H1 (cell line): ENCODE measurements around the gene RBM10. TPM values are rescaled to one million over a fixed set of nuclear protein-coding genes. Genes with fewer than 3 reads are reported as not detected.

Experiments used
- CBX8 ChIP-seq: fragments of 300-800, 300-1000 bp; sonication (generic); IDR thresholded peaks from 2 replicates; pipeline ENCODE4 v1.7.1; 2016; ENCODE audit warnings: low read depth, low read length, borderline replicate concordance
- CEBPB ChIP-seq: IDR thresholded peaks from 2 replicates; pipeline ENCODE4 v1.6.1; 2012; ENCODE audit warnings: low read depth, low read length
- CHD2 ChIP-seq: IDR thresholded peaks from 2 replicates; pipeline ENCODE4 v1.6.1; 2012; ENCODE audit warnings: low read length, improper control_type of control experiment
- HDAC2 ChIP-seq, 2 experiments: fragments of 300-600 bp in 1 of 2; sonication (generic) in 1 of 2; IDR thresholded peaks; 2 replicates each; pipeline ENCODE4 v1.6.1; 2011 to 2012; ENCODE audit warnings: low read depth in 2 of 2, low read length in 2 of 2, mild to moderate bottlenecking in 2 of 2, moderate library complexity in 2 of 2, borderline replicate concordance in 1 of 2, inconsistent platforms in 1 of 2
- POLR2A ChIP-seq, 2 experiments: IDR thresholded peaks; 1 replicate in 1 of 2; 2 replicates in 1 of 2; pipeline ENCODE4 v1.6.1; 2011; ENCODE audit warnings: low read depth in 2 of 2, low read length in 2 of 2, mild to moderate bottlenecking in 2 of 2; ENCODE audit errors: control extremely low read depth in 1 of 2
- RFX5 ChIP-seq: IDR thresholded peaks from 2 replicates; pipeline ENCODE4 v1.6.1; 2011; ENCODE audit warnings: low read depth, low read length, improper control_type of control experiment, borderline replicate concordance
- SIRT6 ChIP-seq: IDR thresholded peaks from one replicate; pipeline ENCODE4 v1.7.1; 2012; ENCODE audit warnings: low read length, inconsistent platforms
- SP1 ChIP-seq: IDR thresholded peaks from 2 replicates; pipeline ENCODE4 v1.6.1; 2011; ENCODE audit warnings: low read depth, low read length
- SP4 ChIP-seq: IDR thresholded peaks from 2 replicates; pipeline ENCODE4 v1.6.1; 2012; ENCODE audit warnings: low read length, inconsistent platforms
- ZNF274 ChIP-seq: IDR thresholded peaks from 2 replicates; pipeline ENCODE4 v1.7.0; 2012; ENCODE audit warnings: low read length, borderline replicate concordance; ENCODE audit errors: extremely low read depth
- polyA plus RNA-seq, 7 experiments: library from polyadenylated mRNA; depleted of rRNA in 3 of 7; stranded (reverse) in 5 of 7; unstranded in 2 of 7; fragments of >200 nt in 5 of 7; fragments of 200-250 nt in 2 of 7; gene quantifications; 1 replicate in 5 of 7; 2 replicates in 1 of 7; 4 replicates in 1 of 7; pipeline versions ENCODE4 v1.2.1 to v1.2.3, GENCODE V29; 2011 to 2013; ENCODE audit warnings: missing spikeins in 2 of 7, mixed read lengths in 2 of 7
- total RNA-seq: library from RNA; stranded (reverse); fragmentation: NEBNext Ultra II Directional; extraction: Animal tissue kit (Norgen Biotek cat#: 25700); gene quantifications from 2 replicates; pipeline ENCODE4 v1.2.1, GENCODE V29; 2021
- TF ChIP-seq, protein P1 (sequence below): fragments of 300-600 bp; sonication (generic); IDR thresholded peaks from 2 replicates; pipeline ENCODE4 v1.7.1; 2012; ENCODE audit warnings: low read length, moderate library complexity, mild to moderate bottlenecking, inconsistent platforms; ENCODE audit not compliant: insufficient replicate concordance

The RBM10 gene
- total and polyA plus RNA-seq, 2 of the 8 experiments (the other 6 are each of a cell fraction or from before 2014, with no cell fraction given), result 35.7 to 64.0 TPM

GRCh38 chrX:47193475-47194193 is 48.6 kb downstream of the RBM10 start, which contains the start of gene UBA1 (continued):
- TF ChIP-seq, protein P1, sequence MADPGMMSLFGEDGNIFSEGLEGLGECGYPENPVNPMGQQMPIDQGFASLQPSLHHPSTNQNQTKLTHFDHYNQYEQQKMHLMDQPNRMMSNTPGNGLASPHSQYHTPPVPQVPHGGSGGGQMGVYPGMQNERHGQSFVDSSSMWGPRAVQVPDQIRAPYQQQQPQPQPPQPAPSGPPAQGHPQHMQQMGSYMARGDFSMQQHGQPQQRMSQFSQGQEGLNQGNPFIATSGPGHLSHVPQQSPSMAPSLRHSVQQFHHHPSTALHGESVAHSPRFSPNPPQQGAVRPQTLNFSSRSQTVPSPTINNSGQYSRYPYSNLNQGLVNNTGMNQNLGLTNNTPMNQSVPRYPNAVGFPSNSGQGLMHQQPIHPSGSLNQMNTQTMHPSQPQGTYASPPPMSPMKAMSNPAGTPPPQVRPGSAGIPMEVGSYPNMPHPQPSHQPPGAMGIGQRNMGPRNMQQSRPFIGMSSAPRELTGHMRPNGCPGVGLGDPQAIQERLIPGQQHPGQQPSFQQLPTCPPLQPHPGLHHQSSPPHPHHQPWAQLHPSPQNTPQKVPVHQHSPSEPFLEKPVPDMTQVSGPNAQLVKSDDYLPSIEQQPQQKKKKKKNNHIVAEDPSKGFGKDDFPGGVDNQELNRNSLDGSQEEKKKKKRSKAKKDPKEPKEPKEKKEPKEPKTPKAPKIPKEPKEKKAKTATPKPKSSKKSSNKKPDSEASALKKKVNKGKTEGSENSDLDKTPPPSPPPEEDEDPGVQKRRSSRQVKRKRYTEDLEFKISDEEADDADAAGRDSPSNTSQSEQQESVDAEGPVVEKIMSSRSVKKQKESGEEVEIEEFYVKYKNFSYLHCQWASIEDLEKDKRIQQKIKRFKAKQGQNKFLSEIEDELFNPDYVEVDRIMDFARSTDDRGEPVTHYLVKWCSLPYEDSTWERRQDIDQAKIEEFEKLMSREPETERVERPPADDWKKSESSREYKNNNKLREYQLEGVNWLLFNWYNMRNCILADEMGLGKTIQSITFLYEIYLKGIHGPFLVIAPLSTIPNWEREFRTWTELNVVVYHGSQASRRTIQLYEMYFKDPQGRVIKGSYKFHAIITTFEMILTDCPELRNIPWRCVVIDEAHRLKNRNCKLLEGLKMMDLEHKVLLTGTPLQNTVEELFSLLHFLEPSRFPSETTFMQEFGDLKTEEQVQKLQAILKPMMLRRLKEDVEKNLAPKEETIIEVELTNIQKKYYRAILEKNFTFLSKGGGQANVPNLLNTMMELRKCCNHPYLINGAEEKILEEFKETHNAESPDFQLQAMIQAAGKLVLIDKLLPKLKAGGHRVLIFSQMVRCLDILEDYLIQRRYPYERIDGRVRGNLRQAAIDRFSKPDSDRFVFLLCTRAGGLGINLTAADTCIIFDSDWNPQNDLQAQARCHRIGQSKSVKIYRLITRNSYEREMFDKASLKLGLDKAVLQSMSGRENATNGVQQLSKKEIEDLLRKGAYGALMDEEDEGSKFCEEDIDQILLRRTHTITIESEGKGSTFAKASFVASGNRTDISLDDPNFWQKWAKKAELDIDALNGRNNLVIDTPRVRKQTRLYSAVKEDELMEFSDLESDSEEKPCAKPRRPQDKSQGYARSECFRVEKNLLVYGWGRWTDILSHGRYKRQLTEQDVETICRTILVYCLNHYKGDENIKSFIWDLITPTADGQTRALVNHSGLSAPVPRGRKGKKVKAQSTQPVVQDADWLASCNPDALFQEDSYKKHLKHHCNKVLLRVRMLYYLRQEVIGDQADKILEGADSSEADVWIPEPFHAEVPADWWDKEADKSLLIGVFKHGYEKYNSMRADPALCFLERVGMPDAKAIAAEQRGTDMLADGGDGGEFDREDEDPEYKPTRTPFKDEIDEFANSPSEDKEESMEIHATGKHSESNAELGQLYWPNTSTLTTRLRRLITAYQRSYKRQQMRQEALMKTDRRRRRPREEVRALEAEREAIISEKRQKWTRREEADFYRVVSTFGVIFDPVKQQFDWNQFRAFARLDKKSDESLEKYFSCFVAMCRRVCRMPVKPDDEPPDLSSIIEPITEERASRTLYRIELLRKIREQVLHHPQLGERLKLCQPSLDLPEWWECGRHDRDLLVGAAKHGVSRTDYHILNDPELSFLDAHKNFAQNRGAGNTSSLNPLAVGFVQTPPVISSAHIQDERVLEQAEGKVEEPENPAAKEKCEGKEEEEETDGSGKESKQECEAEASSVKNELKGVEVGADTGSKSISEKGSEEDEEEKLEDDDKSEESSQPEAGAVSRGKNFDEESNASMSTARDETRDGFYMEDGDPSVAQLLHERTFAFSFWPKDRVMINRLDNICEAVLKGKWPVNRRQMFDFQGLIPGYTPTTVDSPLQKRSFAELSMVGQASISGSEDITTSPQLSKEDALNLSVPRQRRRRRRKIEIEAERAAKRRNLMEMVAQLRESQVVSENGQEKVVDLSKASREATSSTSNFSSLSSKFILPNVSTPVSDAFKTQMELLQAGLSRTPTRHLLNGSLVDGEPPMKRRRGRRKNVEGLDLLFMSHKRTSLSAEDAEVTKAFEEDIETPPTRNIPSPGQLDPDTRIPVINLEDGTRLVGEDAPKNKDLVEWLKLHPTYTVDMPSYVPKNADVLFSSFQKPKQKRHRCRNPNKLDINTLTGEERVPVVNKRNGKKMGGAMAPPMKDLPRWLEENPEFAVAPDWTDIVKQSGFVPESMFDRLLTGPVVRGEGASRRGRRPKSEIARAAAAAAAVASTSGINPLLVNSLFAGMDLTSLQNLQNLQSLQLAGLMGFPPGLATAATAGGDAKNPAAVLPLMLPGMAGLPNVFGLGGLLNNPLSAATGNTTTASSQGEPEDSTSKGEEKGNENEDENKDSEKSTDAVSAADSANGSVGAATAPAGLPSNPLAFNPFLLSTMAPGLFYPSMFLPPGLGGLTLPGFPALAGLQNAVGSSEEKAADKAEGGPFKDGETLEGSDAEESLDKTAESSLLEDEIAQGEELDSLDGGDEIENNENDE, result no peak
- TF ChIP-seq CHD2 (no peak), SP1 (no peak), ZNF274 (no peak), HDAC2 (IDR thresholded peaks at IDR 0.05; ENCODE audit: borderline replicate concordance in 1 of 2, low read depth in 2 of 2, low read length in 2 of 2) (no peak), SIRT6 (no peak), RFX5 (no peak), CEBPB (no peak), CBX8 (no peak), POLR2A (IDR thresholded peaks at IDR 0.05; ENCODE audit: control extremely low read depth in 1 of 2, low read depth in 2 of 2, low read length in 2 of 2) (peak in 1 of 2 experiments; percentile 84; a peak in 2 of 3 replicates), SP4 (no peak)
